Vein endothelial cell (primary cell): ENCODE data around the gene POTEF. TPM values are rescaled to one million over a fixed set of nuclear protein-coding genes. Genes with fewer than 3 reads are reported as not detected.

Experiments
- small RNA-seq: library from RNA; depleted of rRNA; stranded (forward); fragments of <200 nt; gene quantifications from one replicate; pipeline ENCODE3, GENCODE V24; 2012
- total RNA-seq: library from RNA; depleted of rRNA; stranded (reverse); fragments of >200 nt; gene quantifications from 2 replicates; pipeline ENCODE4 v1.2.3, GENCODE V29; 2012

The POTEF gene
- total RNA-seq, result 0.29 and 0.33 TPM in 2 replicates

GRCh38 chr2:130129120-130129829, at the start of gene POTEF:
Gene POTEF (minus strand): TSS chr2:130129222. CDS start chr2:130120515, 8,707 bp downstream.

GRCh38 chr2:130145006-130145414, 16.0 kb upstream of the POTEF start, which contains the start of gene CCDC74B:
Gene CCDC74B (minus strand): TSS chr2:130145112. CDS start chr2:130144996, 116 bp downstream.

Small RNA genes within 50 kb of the gene (small RNA-seq; reads per million reads assigned to genes)
- not detected for gene AC018865.2
- gene RNU6-1049P, result not detected

Other genes starting within 250 kb of the POTEF start
- gene RAB6C, start 149.6 kb downstream of the POTEF start, total RNA-seq, result not detected in 2 replicates
- 0.65 and 2.9 TPM in 2 replicates for gene CCDC74B, start 15.9 kb upstream of the POTEF start, total RNA-seq
- gene SMPD4, start 52.4 kb upstream of the POTEF start, total RNA-seq, result 32.3 and 35.6 TPM in 2 replicates
- 92.4 and 151 TPM in 2 replicates for gene MZT2B, start 53.0 kb upstream of the POTEF start, total RNA-seq
- not detected in 2 replicates for gene TUBA3E, start 69.2 kb upstream of the POTEF start, total RNA-seq
- 92.4 and 104 TPM in 2 replicates for gene IMP4, start 213.7 kb upstream of the POTEF start, total RNA-seq
- gene PTPN18, start 226.8 kb upstream of the POTEF start, total RNA-seq, result 25.1 and 28.1 TPM in 2 replicates